ENCODE data around the gene CEP112. TPM values are rescaled to one million over a fixed set of nuclear protein-coding genes. Genes with fewer than 3 reads are reported as not detected.
A peak's percentile ranks its signal among the peaks of the same experiment; 100 is the strongest.

Gene CEP112
- total and polyA plus RNA-seq, 8 donors, result 15.1 to 23.8 (median 19.7) TPM

DNA sequence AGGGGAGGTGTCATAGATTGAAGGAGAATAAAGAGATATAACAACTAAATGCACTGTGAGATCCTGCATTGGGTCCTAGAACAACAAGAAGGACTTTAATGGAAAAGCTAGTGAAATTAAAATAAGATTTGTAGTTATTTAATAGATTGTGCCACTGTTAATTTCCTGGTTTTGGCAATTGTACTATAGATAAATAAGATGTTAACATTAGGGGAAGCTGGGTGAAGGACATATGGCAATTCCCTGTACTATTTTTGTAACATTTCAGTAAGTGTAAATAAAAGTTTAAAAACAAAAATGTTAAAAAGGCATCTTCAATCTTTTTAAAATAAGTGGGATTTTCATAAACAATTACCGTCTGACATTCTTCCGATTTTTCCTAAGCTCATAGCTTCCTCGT is 372.1 kb downstream of the CEP112 start:
- intact Hi-C loops (cut with DNase I), result no loop called here
- DNase-seq (no peak), ATAC-seq (no peak)
- Histone ChIP-seq H3K27me3 (no peaks in the 10 kb centered on the region), H3K9me3 (no peaks in the 10 kb centered on the region), H3K4me1 (no peaks in the 10 kb centered on the region), H3K27ac (no peak overlapping the region), H3K36me3 (no peaks in the 10 kb centered on the region), H3K4me3 (no peak overlapping the region)
- TF ChIP-seq CTCF (IDR thresholded peaks at IDR 0.05), result no peak

DNA sequence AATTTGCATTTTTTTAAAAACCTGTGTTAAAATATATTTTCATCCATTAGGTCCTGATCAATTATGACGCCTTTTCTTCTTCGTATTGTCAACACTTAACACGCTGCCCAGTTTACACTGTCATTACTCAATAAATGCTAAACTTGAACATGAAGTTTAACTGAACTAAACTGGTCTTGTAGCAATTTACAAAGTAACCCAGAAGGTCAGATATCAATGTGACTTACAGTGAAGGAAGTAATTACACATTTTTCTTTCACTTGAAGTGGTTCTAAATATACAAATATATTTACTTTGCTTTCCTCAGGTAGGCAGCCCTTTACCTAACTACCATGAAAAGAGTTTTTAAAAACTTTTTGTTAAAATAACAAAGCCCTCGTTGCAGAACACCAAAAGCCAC is 374.0 kb downstream of the CEP112 start:
- no peak overlapping the region for H3K4me3 ChIP-seq
- DNase-seq (peak in 1 of 4 donors; percentile 10), ATAC-seq (peak; percentile 84)
- H3K4me1 ChIP-seq, result no peaks in the 10 kb centered on the region
- no peak overlapping the region for H3K27ac ChIP-seq
- intact Hi-C loops (cut with DNase I), result no loop called here
- H3K36me3 ChIP-seq, result no peaks in the 10 kb centered on the region
- no peaks in the 10 kb centered on the region for H3K27me3 ChIP-seq
- no peak for TF ChIP-seq CTCF (IDR thresholded peaks at IDR 0.05)
- no peaks in the 10 kb centered on the region for H3K9me3 ChIP-seq

- Histone ChIP-seq H3K4me1 (no peaks in the 10 kb centered on the region), H3K27ac (no peak overlapping the region), H3K4me3 (no peak overlapping the region), H3K27me3 (no peaks in the 10 kb centered on the region), H3K36me3 (no peaks in the 10 kb centered on the region), H3K9me3 (no peaks in the 10 kb centered on the region)
- TF ChIP-seq CTCF (IDR thresholded peaks at IDR 0.05), result no peak
- DNase-seq (no peak), ATAC-seq (no peak)
- intact Hi-C loops (cut with DNase I), result no loop called here
Observed at GRCh38 chr17:65814418-65814817, 377.5 kb downstream of the CEP112 start.

GRCh38 chr17:65813306-65813705 is 378.6 kb downstream of the CEP112 start:
- no peak for TF ChIP-seq CTCF (IDR thresholded peaks at IDR 0.05)
- H3K4me1 ChIP-seq, result no peaks in the 10 kb centered on the region
- no peaks in the 10 kb centered on the region for H3K27me3 ChIP-seq
- no peaks in the 10 kb centered on the region for H3K36me3 ChIP-seq
- ATAC-seq (no peak), DNase-seq (no peak)
- no peak overlapping the region for H3K27ac ChIP-seq
- no peak overlapping the region for H3K4me3 ChIP-seq
- intact Hi-C loops (cut with DNase I), result no loop called here
- peaks cover 0 to 3% of the 10 kb centered on the region in 2 donors for H3K9me3 ChIP-seq

- Histone ChIP-seq H3K27me3 (no peaks in the 10 kb centered on the region), H3K4me1 (no peaks in the 10 kb centered on the region), H3K4me3 (no peak overlapping the region), H3K9me3 (peaks cover 0 to 16% of the 10 kb centered on the region in 2 donors), H3K36me3 (no peaks in the 10 kb centered on the region), H3K27ac (no peak overlapping the region)
- intact Hi-C loops (cut with DNase I), result no loop called here
- no peak for DNase-seq
- peak; percentile 35 for ATAC-seq
- TF ChIP-seq CTCF (IDR thresholded peaks at IDR 0.05), result no peak
Observed at GRCh38 chr17:65811043-65811442, 380.9 kb downstream of the CEP112 start.

Measured in left lung (tissue), 10 donors.